Right cardiac atrium (tissue), 5 donors: Measurements from ENCODE around the gene VPS4A. TPM values are rescaled to one million over a fixed set of nuclear protein-coding genes. Genes with fewer than 3 reads are reported as not detected.

Experiments
- ATAC-seq, 2 donors: fragments of 200-7000 bp; cut with Tn5 transposase; one replicate each; pipeline versions ENCODE4 v1.8.0 to v1.9.1; 2020; ENCODE audit warnings: moderate library complexity in 2 of 2, mild to moderate bottlenecking in 1 of 2
- DNase-seq, 3 donors: peaks; one replicate each; pipeline ENCODE4 v3.0.0-alpha.2; 2020
- H3K27ac ChIP-seq: one replicate; pipeline ENCODE4 v1.5.1; 2013; ENCODE audit warnings: mild to moderate bottlenecking, low read length, control low read depth, moderate library complexity
- H3K27me3 ChIP-seq: one replicate; pipeline ENCODE4 v1.6.1; 2013; ENCODE audit not compliant: control insufficient read depth, insufficient read depth
- H3K4me1 ChIP-seq: one replicate; pipeline ENCODE4 v1.6.1; 2013; ENCODE audit warnings: low read length; ENCODE audit not compliant: control insufficient read depth, insufficient read depth
- H3K4me3 ChIP-seq: one replicate; pipeline ENCODE4 v1.5.1; 2013; ENCODE audit warnings: low read length, control low read depth
- H3K9me3 ChIP-seq: one replicate; pipeline ENCODE4 v1.6.1; 2013; ENCODE audit warnings: low read length; ENCODE audit not compliant: control insufficient read depth
- WGBS: extraction: QIAGEN DNeasy Blood & Tissue Kit; methylation state at CpG from one replicate; pipeline ENCODE4 v1.1.7; 2013; 5-methylcytosine and 5-hydroxymethylcytosine counted together
- intact Hi-C, 4 donors: fragments of 100-400 bp; cut with DNase I; formaldehyde crosslinking; loops; one replicate each; pipeline versions ENCODE4 v1.11.0 to v1.14.0; 2022 to 2023
- polyA plus RNA-seq: library from polyadenylated mRNA; stranded (reverse); fragments of 200-250 nt; gene quantifications from one replicate; pipeline ENCODE4 v1.2.3, GENCODE V29; 2013
- total RNA-seq, 4 donors: library from RNA; stranded (reverse); fragmentation: NEBNext Ultra II Directional; extraction: Animal tissue kit (Norgen Biotek cat#: 25700); gene quantifications; one replicate each; pipeline ENCODE4 v1.2.1, GENCODE V29; 2021
- donor health status: healthy with polysubstance abuse.
- donor health status: DM: no; HTN: yes; CAD: no.
- donor health status: DM: no; HTN: no; CAD: no.
- donor health status: DM: no; HTN: yes; CAD: no; lungs with severe emphysema.
- donor health status: DM: yes; HTN: yes; CAD: no.

VPS4A gene
- total and polyA plus RNA-seq, 5 donors, result 25.7 to 30.4 (median 29.8) TPM

GRCh38 chr16:69327585-69328310, 16.6 kb downstream of the VPS4A start:
- peaks cover 6% of the 10 kb centered on the region for H3K4me1 ChIP-seq
- no peaks in the 10 kb centered on the region for H3K27me3 ChIP-seq
- ATAC-seq (no peak), DNase-seq (no peak)
- 94% methylated on average over 14 of the region's 14 CpGs for WGBS
- no peaks in the 10 kb centered on the region for H3K9me3 ChIP-seq
- H3K4me3 ChIP-seq, result no peak overlapping the region
- intact Hi-C loops, result no loop called here
- no peak overlapping the region for H3K27ac ChIP-seq

DNA sequence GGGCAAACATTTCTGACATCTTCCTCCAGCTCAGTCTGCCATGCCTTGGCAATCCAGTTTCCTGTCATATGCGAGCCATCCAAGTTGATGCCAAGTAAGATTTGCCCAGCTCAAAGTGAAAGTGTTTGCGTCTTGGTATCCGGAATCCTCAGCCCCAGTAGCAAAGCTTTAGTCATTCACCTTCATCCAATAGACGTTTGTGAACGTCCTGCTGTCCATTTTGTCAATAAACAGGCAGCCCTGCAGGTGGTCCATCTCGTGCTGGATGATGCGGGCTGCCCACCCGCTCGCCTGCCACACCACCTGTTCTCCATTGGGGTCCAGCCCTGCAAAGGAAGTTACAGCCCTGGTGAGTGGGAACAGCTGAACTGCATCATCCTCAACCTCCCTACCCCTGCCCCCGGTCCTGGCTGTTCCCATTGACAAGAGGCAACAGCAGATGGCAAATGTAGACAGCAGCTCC, 17.7 kb downstream of the VPS4A start:
- intact Hi-C loops, result no loop called here
- WGBS, result 68% methylated on average over 10 of the region's 10 CpGs
- no peaks in the 10 kb centered on the region for H3K9me3 ChIP-seq
- peaks cover 6% of the 10 kb centered on the region for H3K4me1 ChIP-seq
- no peak overlapping the region for H3K4me3 ChIP-seq
- no peak for DNase-seq
- ATAC-seq, result no peak
- H3K27me3 ChIP-seq, result no peaks in the 10 kb centered on the region
- no peak overlapping the region for H3K27ac ChIP-seq

DNA sequence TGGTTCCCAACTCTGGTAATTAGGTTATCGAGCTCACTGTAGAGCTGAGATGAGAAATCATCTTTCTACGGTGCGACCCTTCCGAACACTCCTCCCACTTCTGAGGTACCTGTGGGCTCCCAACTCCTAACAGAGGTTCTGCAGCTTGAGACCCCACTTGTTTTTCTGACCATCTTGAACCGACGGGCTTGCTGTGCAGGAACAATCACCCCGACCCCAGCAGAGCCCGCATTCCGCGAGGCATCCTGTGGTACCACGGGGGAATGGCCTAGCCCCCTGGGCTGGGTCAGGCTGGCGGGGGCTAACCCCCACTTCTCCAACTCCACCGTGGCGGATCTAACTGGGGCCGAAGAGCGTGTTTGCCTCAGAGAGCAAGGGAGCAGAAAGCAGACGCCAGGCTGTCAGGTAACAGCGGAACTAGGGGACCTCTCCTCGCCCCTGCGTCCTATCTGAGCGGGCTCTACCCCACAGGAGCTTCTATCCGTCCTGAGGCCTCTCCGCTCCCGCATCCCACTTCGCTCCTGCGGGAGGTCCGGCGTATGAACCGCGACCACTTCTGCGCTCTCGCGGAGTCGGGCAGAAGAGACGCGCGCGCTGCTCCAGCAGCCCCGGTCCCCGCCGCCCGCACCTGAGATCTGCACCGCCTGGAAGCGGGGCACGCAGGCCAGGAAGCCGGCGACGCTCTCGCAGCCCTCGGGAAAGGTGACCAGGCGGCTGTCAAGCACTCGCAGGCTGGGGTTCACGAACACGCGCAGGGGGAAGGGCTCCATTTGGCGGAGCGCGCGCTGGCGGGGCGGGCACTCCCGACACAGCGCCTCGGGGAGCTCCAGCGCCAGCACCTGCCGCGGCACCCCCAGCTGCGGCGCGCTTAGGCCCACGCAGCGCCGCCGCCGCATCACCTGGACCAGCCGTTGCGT, 18.5 kb downstream of the VPS4A start:
- Histone ChIP-seq H3K4me1 (peaks cover 6% of the 10 kb centered on the region), H3K27me3 (no peaks in the 10 kb centered on the region), H3K4me3 (peak overlapping the region; percentile 78), H3K9me3 (no peaks in the 10 kb centered on the region), H3K27ac (no peak overlapping the region)
- 6% methylated on average over 77 of the region's 77 CpGs for WGBS
- intact Hi-C loops, result no loop called here
- ATAC-seq (peak; percentile 25), DNase-seq (peak in 2 of 3 donors; percentile 70 to 73)

DNA sequence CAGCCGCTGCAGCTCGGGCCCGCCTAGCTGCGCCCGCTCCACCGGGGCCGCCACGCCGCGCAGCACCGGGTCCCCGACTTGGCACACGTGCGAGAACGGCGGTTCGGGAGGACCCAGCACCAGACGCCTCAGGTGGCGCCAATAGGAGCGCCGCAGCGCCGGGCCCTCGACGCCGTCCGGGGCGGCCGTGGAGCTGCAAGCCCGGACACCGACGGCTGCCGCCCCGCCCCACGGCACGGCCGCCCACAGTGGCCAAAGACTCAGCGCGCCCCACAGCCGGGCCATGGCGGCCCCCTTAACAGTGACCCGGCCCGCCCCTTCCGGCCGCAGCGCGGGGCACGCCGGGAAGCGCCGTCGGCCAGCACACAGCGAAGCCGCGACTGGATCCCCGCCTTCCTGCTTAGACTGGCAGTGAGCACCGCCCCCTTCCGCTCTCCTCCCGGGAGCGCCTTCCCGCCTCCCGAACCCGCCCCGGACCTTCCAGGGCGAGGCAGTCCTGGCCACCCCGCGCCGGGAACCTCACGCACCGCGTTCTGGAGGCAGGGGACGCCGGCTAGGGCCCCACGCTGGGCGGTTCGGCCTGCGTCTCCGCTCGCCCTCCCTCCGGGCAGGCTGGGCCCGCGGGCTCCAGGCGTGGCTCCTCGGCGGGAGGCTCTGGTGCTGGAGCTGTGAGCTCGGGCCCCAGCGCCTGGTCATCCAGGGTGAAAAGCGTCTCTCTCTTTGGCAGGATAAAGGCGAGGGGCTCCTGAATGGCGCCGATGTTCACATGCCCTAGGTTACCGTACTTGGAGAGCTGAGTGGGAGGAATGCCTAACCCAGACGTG, 19.3 kb downstream of the VPS4A start, which contains the start of gene PDF:
Gene PDF, minus strand, starts transcription at position 303 of the 824 bp plus-strand sequence. Its CDS starts 18 bp downstream, at position 285.
- DNase-seq (peak; percentile 96 to 98 (median 97)), ATAC-seq (peak; percentile 97 to 98)
- Histone ChIP-seq H3K27me3 (no peaks in the 10 kb centered on the region), H3K4me3 (peak within 1 kb of the TSS; percentile 78), H3K9me3 (no peaks in the 10 kb centered on the region), H3K27ac (peak within 1 kb of the TSS; percentile 89), H3K4me1 (peaks cover 6% of the 10 kb centered on the region)
- intact Hi-C loops, result no loop called here
- WGBS, result under 1% methylated on average over 93 of the region's 93 CpGs

- H3K4me3 ChIP-seq, result no peak overlapping the region
- no peaks in the 10 kb centered on the region for H3K27me3 ChIP-seq
- intact Hi-C loops, result no loop called here
- H3K9me3 ChIP-seq, result no peaks in the 10 kb centered on the region
- no peak overlapping the region for H3K27ac ChIP-seq
- DNase-seq, result no peak
- 93% methylated on average over 9 of the region's 9 CpGs for WGBS
- peaks cover 2% of the 10 kb centered on the region for H3K4me1 ChIP-seq
- no peak for ATAC-seq
These were observed 23.5 kb downstream of the VPS4A start for GRCh38 chr16:69334696-69335095.

GRCh38 chr16:69338557-69339288, 27.6 kb downstream of the VPS4A start:
- DNase-seq, result peak in 2 of 3 donors; percentile 52 to 58
- H3K9me3 ChIP-seq, result no peaks in the 10 kb centered on the region
- intact Hi-C loops, result no loop called here

GRCh38 chr16:69339289-69340094, 28.3 kb downstream of the VPS4A start, which contains the start of the genes COG8 and NIP7:
TSS of gene COG8 (minus strand) at chr16:69339564. CDS start at chr16:69339552, 12 bp downstream.
TSS of gene NIP7 (plus strand) at chr16:69339772. CDS start at chr16:69339830, 58 bp downstream.
- DNase-seq (peak; percentile 95 to 98 (median 96)), ATAC-seq (peak; percentile 99)
- H3K9me3 ChIP-seq, result no peaks in the 10 kb centered on the region
- H3K27ac ChIP-seq, result peak within 1 kb of the TSS; percentile 72
- peak within 1 kb of the TSS; percentile 70 for H3K4me3 ChIP-seq
- intact Hi-C loops, result no loop called here
- H3K4me1 ChIP-seq, result peaks cover 2% of the 10 kb centered on the region
- no peaks in the 10 kb centered on the region for H3K27me3 ChIP-seq
- WGBS, result under 1% methylated on average over 77 of the region's 77 CpGs

More at GRCh38 chr16:69338557-69339288, 27.6 kb downstream of the VPS4A start:
- Histone ChIP-seq H3K27me3 (no peaks in the 10 kb centered on the region), H3K27ac (peak overlapping the region; percentile 58), H3K4me3 (peak overlapping the region; percentile 70), H3K4me1 (peaks cover 2% of the 10 kb centered on the region)
- WGBS, result 19% methylated on average over 46 of the region's 46 CpGs
- ATAC-seq, result no peak

DNA sequence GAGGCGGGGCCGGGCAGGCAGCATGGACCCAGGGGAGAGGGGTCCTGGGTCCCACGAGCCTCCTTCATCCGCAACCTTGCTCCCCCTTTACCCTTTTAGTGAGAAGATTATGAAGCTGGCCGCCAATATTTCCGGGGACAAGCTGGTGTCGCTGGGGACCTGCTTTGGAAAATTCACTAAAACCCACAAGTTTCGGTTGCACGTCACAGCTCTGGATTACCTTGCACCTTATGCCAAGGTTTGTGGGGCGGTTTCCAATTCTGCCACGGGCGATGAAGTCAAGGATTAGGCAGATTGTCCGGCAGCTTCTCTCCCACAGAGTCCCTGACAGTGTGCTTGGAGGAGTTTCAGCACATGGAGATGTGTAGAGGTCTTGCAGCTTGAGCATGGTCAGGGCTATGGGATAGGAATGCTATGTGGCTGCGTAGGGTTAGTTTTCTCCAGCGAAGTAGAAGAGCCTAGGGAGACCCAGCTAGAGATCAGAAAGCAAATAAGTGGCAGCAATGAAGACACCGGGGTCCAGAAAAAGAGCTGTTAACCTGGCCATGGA, 29.0 kb downstream of the VPS4A start:
- Histone ChIP-seq H3K4me1 (peaks cover 2% of the 10 kb centered on the region), H3K27me3 (no peaks in the 10 kb centered on the region), H3K9me3 (no peaks in the 10 kb centered on the region), H3K4me3 (peak overlapping the region; percentile 70), H3K27ac (peak overlapping the region; percentile 72)
- intact Hi-C loops, result no loop called here
- DNase-seq, result peak in 1 of 3 donors; percentile 19
- WGBS, result 7% methylated on average over 16 of the region's 16 CpGs
- ATAC-seq, result no peak

- Histone ChIP-seq H3K4me3 (no peak overlapping the region), H3K9me3 (no peaks in the 10 kb centered on the region), H3K27me3 (no peaks in the 10 kb centered on the region), H3K27ac (no peak overlapping the region), H3K4me1 (no peaks in the 10 kb centered on the region)
- intact Hi-C loops, result no loop called here
- no peak for ATAC-seq
- no peak for DNase-seq
- 96% methylated on average over 5 of the region's 5 CpGs for WGBS
These were observed 33.0 kb downstream of the VPS4A start for GRCh38 chr16:69344171-69344570.
